SK-N-MC (cell line): ENCODE measurements around the gene PWWP2B.

ENCODE experiments used
- DNase-seq: peaks from one replicate; pipeline ENCODE4 v3.0.0-alpha.2; 2011; ENCODE audit warnings: low read depth, low spot score
- H3K27ac ChIP-seq: fragments of 200-600 bp; sonication (generic); 2 replicates; pipeline ENCODE4 v1.5.1; 2016; ENCODE audit warnings: mixed run types
- H3K36me3 ChIP-seq: fragments of 200-600 bp; sonication (generic); 2 replicates; pipeline ENCODE4 v1.6.1; 2017; ENCODE audit warnings: antibody characterized with exemption, low read length, mixed read lengths; ENCODE audit not compliant: insufficient read depth
- H3K4me3 ChIP-seq: fragments of 200-600 bp; sonication (generic); 2 replicates; pipeline ENCODE4 v1.5.1; 2016
- H3K9ac ChIP-seq: fragments of 200-600 bp; sonication (generic); 2 replicates; pipeline ENCODE4 v1.8.0; 2017; ENCODE audit warnings: mixed run types, mixed read lengths; ENCODE audit not compliant: insufficient read length
- H3K9me3 ChIP-seq: fragments of 200-600 bp; sonication (generic); 2 replicates; pipeline ENCODE4 v1.6.1; 2017; ENCODE audit warnings: low read depth, mild to moderate bottlenecking, antibody characterized with exemption, low read length, moderate library complexity, mixed read lengths
- EZH2 ChIP-seq: fragments of 200-600 bp; sonication (generic); IDR thresholded peaks from one replicate; pipeline ENCODE4 v1.6.1; 2017; ENCODE audit warnings: antibody characterized with exemption
- FOXP2 ChIP-seq: optimal IDR thresholded peaks from 2 replicates; pipeline ENCODE3; 2011; ENCODE audit warnings: mild to moderate bottlenecking, moderate library complexity; ENCODE audit not compliant: insufficient read depth; ENCODE audit errors: extremely low read length, control extremely low read depth
- POLR2AphosphoS5 ChIP-seq: IDR thresholded peaks from 2 replicates; pipeline ENCODE4 v1.6.1; 2012; ENCODE audit warnings: mild to moderate bottlenecking, low read depth, low read length, borderline replicate concordance

The PWWP2B gene

DNA sequence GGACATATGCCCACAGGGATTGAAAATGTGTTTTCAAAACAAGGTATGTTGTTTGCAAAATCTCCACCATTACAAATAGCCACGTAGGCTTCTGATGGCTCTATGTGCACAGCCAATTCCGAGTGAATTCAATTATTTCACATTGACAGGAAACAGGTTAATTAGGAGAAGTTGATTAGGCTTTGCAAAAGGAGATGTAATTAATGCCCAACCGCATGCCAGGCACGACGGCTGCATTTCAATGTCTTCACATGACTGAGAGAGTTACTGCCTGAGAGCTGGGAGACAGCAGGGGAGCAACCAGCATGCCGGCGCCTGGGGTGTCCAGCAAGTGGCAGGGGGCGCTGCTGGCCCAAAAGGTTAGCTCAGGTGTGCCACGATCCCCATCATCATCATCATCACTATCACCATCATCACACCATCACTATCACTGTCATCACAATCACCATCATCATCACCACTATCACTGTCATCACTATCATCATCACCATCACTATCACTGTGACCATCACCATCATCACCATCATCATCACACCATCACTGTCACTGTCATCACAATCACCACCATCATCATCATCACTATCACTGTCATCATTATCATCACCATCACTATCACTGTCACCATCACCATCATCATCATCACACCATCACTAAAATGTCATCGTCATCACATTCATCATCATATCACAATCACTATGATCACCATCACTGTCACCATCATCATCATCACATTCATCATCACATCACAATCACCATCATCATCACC is 30.2 kb downstream of the PWWP2B start:
- no peak overlapping the region for H3K4me3 ChIP-seq
- H3K27ac ChIP-seq: no peak overlapping the region
- no peaks in the 10 kb centered on the region for H3K36me3 ChIP-seq
- no peak overlapping the region for H3K9ac ChIP-seq
- TF ChIP-seq EZH2 (no peak), FOXP2 (no peak), POLR2AphosphoS5 (no peak)
- DNase-seq: no peak
- H3K9me3 ChIP-seq: no peaks in the 10 kb centered on the region

DNA sequence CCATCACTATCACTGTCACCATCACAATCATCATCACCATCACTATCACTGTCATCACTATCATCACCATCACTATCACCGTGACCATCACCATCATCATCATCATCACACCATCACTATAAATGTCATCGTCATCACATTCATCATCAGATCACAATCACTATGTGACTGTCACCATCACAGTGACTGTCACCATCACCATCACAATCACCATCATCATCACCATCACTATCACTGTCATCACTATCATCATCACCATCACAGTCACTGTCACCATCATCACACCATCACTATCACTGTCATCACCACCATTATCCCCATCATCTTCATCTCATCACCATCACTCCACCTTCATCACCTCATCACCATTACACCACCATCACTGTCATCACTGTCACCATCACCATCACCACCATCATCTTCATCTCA is 31.0 kb downstream of the PWWP2B start:
- Histone ChIP-seq H3K36me3 (no peaks in the 10 kb centered on the region), H3K27ac (no peak overlapping the region), H3K9me3 (no peaks in the 10 kb centered on the region), H3K9ac (no peak overlapping the region), H3K4me3 (no peak overlapping the region)
- DNase-seq: no peak
- no peak for TF ChIP-seq POLR2AphosphoS5
- no peak for TF ChIP-seq EZH2
- TF ChIP-seq FOXP2: no peak

DNA sequence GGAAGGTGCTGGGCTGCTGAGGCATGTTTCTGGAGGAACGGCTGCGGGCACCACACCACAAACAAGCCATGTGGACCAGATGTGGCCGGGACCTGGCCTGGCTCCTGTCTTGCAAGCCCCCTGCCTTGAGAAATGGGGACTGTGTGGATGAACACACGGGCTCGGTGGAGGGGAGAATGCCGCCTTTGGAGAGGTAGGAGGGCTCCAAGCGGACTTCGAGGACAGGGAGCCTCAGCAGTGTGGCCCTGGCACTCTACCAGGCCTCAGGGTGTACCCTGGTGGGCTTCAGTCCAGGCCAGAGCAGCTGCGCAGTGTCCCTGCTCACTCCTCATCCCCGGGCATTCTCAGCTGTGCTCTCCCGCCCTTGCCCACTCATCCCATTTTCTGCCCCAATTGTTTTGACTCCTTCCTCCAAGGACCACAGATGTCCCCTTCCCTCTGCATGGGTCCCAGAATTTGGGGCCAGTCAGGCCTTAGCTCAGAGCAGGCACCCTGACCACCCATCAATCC is 31.5 kb downstream of the PWWP2B start:
- Histone ChIP-seq H3K36me3 (no peaks in the 10 kb centered on the region), H3K27ac (no peak overlapping the region), H3K4me3 (no peak overlapping the region), H3K9ac (no peak overlapping the region), H3K9me3 (no peaks in the 10 kb centered on the region)
- no peak for TF ChIP-seq FOXP2
- TF ChIP-seq POLR2AphosphoS5: no peak
- DNase-seq: no peak

DNA sequence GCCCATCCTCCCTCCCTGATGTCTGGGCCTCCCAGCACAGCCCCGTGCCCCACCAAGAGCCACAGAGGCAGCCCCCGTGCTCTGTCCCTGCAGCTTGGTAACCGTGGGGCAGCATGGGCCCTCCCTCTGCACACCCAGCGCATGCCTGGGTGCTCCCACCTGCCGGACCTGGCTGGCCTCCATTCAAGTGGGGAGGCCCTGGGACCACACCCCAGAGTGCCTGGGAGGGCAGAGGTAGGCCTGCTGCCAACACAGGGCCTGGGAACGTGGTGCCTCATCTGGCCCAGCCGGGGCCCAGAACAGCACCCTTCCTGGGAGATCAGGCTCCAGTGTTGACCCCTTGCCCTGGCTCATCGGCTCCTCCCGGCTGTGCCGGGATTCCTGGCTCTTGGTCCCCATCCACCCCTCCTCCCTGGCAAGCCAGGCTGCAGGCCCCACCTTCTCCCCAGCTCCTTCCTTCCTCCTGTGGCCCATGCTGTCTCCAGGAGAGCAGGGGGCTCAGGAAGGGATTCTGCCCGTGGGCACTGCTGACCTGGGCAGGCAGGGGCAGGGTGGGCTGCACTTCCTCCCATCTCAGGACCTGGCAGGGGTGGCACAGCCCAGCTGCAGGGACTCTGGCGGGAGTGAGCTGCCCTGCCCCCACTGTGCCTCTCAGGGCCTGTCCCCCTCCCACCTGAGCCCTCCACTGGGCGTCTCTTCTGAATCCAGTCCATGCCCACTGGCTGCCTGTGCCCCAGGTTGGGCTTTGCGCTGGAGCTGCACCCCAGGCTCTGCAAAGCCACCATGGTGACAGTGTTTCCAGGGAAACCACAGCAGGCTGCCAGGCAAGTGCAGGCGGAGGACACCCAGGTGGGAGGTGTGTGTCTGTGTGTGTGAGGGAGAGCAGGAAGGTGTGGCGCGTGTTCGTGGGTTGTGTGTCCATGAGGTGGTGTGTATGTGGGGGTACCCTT is 32.6 kb downstream of the PWWP2B start:
- no peak overlapping the region for H3K27ac ChIP-seq
- no peak overlapping the region for H3K9ac ChIP-seq
- no peak for DNase-seq
- no peak overlapping the region for H3K4me3 ChIP-seq
- H3K36me3 ChIP-seq: no peaks in the 10 kb centered on the region
- TF ChIP-seq POLR2AphosphoS5 (no peak), EZH2 (no peak), FOXP2 (no peak)
- no peaks in the 10 kb centered on the region for H3K9me3 ChIP-seq

DNA sequence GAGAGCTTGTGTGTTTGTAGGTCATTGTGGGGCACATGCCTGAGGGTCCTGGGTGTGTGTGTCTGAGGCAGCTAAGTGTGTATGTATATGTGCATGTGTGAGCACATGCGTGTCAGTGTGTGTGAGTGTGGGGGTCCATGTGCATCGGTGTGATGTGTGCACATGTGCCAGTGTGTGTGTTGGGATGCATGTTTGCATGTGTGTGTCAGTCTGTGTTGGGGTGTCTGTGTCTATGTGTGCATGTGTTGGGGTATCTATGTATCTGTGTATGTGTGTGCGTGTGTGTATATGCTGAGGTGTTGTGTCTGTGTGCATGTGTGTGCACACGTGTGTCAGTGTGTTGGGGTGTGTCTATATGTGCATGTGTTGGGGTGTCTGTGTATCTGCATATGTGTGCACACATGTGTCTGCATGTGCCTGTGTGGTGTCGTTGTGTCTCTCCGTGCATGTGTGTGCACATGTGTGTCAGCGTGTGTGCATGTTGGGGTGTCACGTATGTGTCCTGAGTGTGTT is 33.3 kb downstream of the PWWP2B start:
- Histone ChIP-seq H3K36me3 (no peaks in the 10 kb centered on the region), H3K9ac (no peak overlapping the region), H3K4me3 (no peak overlapping the region), H3K9me3 (no peaks in the 10 kb centered on the region), H3K27ac (no peak overlapping the region)
- DNase-seq: no peak
- TF ChIP-seq POLR2AphosphoS5 (no peak), EZH2 (no peak), FOXP2 (no peak)

DNA sequence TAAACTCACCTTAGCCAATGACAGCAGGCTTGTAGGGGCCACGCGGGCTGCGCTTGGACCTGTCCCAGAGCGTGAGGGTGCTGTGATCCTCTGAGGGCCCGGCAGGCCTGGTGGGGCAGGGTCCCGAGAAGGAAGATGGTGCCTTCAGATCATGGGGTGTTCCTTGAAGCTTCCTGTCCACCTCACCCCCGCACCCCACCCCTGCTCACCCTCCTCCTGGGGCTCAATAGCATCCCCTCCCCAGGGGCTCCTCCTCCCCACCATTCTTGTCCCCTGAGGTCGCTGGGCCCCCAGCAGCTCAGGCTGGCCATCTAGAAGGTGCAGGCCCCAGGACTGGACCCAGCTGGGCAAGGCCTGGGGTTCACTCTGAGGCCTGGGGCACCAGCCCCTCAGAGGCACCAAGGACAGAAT is 33.9 kb downstream of the PWWP2B start:
- Histone ChIP-seq H3K36me3 (no peaks in the 10 kb centered on the region), H3K27ac (no peak overlapping the region), H3K9ac (no peak overlapping the region), H3K4me3 (no peak overlapping the region), H3K9me3 (no peaks in the 10 kb centered on the region)
- no peak for TF ChIP-seq EZH2
- no peak for TF ChIP-seq FOXP2
- TF ChIP-seq POLR2AphosphoS5: no peak
- no peak for DNase-seq

DNA sequence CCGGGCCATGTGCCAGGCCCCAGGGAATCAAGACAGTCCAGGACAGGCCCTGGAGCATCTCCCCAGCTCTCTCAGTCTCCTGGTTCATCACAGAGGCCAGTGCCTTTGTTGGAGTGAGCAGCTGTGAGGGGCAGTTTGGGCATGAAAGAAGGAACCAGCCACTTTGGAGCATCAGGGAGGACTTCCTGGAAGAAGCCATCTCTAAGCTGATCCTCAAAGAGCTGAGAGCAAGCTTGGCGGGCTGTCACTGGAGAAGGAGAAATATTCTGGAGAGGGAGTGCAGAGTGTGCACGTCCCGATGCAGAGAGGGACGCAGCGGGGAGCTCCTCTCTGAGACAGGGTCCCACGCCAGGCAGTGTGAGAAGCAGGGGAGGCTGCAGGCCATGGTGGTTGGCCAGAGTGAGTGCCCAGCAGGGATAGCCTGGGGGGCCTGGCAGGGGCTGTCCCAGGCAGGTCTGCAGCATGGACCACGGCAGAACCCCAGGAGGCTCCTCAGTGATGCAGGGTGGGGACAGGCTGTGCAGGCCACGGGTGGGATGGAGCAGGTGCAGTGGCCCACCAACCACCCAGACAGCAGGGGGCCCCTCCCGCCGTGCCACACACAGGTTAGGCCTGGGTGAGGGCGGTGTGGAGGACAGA is 34.7 kb downstream of the PWWP2B start:
- TF ChIP-seq POLR2AphosphoS5 (no peak), FOXP2 (no peak), EZH2 (no peak)
- H3K9me3 ChIP-seq: no peaks in the 10 kb centered on the region
- DNase-seq: no peak
- no peak overlapping the region for H3K27ac ChIP-seq
- no peak overlapping the region for H3K4me3 ChIP-seq
- no peaks in the 10 kb centered on the region for H3K36me3 ChIP-seq
- no peak overlapping the region for H3K9ac ChIP-seq

DNA sequence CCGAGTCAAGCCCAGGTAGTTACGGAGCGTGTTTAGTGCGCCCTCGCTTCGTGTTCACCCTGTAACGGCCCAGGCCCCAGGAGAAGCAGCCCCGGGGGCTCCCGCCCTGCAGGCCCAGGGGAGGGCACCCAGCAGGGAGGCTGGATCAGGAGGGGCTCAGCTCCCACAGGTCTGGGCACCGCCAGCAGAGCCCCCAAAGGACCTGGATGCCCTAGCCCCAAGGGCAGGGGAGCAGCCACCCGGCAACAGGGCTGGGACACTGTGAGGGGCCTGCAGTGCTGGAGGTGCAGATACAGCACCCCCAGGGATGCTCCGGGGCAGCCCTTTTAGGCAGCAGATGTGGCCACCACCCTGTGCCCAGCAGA is 35.2 kb downstream of the PWWP2B start:
- H3K9me3 ChIP-seq: no peaks in the 10 kb centered on the region
- H3K27ac ChIP-seq: no peak overlapping the region
- TF ChIP-seq FOXP2: no peak
- no peak for TF ChIP-seq EZH2
- no peak for TF ChIP-seq POLR2AphosphoS5
- no peak overlapping the region for H3K9ac ChIP-seq
- no peak for DNase-seq
- no peak overlapping the region for H3K4me3 ChIP-seq
- H3K36me3 ChIP-seq: no peaks in the 10 kb centered on the region
